ENCODE data around the gene INO80D. TPM values are rescaled to one million over a fixed set of nuclear protein-coding genes. Genes with fewer than 3 reads are reported as not detected.
"Not testable (repeated sequence)": the region's sequence is repeated elsewhere in the genome, so short reads cannot be mapped to it uniquely, and the experiment has no call there.

The INO80D gene
- total RNA-seq, 2 donors from 2014 or later = 20.2 to 29.9 TPM

GRCh38 chr2:205989271-205990071, 96.5 kb downstream of the INO80D start:
- TF ChIP-seq CTCF (IDR thresholded peaks at IDR 0.05) = no peak
- intact Hi-C loops (cut with DNase I) = no loop called here
- H3K27ac ChIP-seq = no peak overlapping the region
- no peak for DNase-seq
- H3K36me3 ChIP-seq = no peaks in the 10 kb centered on the region
- no peak overlapping the region for H3K4me3 ChIP-seq
- H3K27me3 ChIP-seq = no peaks in the 10 kb centered on the region
- H3K4me1 ChIP-seq = no peaks in the 10 kb centered on the region
- H3K9me3 ChIP-seq = no peaks in the 10 kb centered on the region
- no peak overlapping the region for H3K9ac ChIP-seq (ENCODE audit: low read depth in 2 of 2, low read length in 2 of 2)

- intact Hi-C loops (cut with DNase I); H3K9me3 ChIP-seq; H3K27ac ChIP-seq; H3K27me3 ChIP-seq; H3K4me1 ChIP-seq; H3K9ac ChIP-seq (ENCODE audit: low read depth in 2 of 2, low read length in 2 of 2); H3K36me3 ChIP-seq; H3K4me3 ChIP-seq; DNase-seq: not testable (repeated sequence)
Observed at GRCh38 chr2:205988681-205989080, 97.3 kb downstream of the INO80D start.

- Histone ChIP-seq H3K4me3 (no peak overlapping the region), H3K4me1 (no peaks in the 10 kb centered on the region), H3K9me3 (no peaks in the 10 kb centered on the region), H3K9ac (ENCODE audit: low read depth in 2 of 2, low read length in 2 of 2) (no peak overlapping the region), H3K36me3 (no peaks in the 10 kb centered on the region), H3K27me3 (no peaks in the 10 kb centered on the region), H3K27ac (no peak overlapping the region)
- intact Hi-C loops (cut with DNase I) = no loop called here
- DNase-seq = no peak
- TF ChIP-seq CTCF (IDR thresholded peaks at IDR 0.05) = no peak
Observed at GRCh38 chr2:205988274-205988673, 97.7 kb downstream of the INO80D start.

GRCh38 chr2:205986334-205986733, 99.6 kb downstream of the INO80D start:
- DNase-seq; H3K36me3 ChIP-seq; H3K9me3 ChIP-seq; H3K27ac ChIP-seq; intact Hi-C loops (cut with DNase I); H3K4me3 ChIP-seq; H3K9ac ChIP-seq (ENCODE audit: low read depth in 2 of 2, low read length in 2 of 2); H3K4me1 ChIP-seq; H3K27me3 ChIP-seq: not testable (repeated sequence)

- no peaks in the 10 kb centered on the region for H3K9me3 ChIP-seq
- H3K36me3 ChIP-seq = no peaks in the 10 kb centered on the region
- intact Hi-C loops (cut with DNase I) = no loop called here
- H3K4me1 ChIP-seq = no peaks in the 10 kb centered on the region
- no peak for DNase-seq
- H3K9ac ChIP-seq (ENCODE audit: low read depth in 2 of 2, low read length in 2 of 2) = no peak overlapping the region
- no peak overlapping the region for H3K27ac ChIP-seq
- TF ChIP-seq CTCF (IDR thresholded peaks at IDR 0.05) = no peak
- no peaks in the 10 kb centered on the region for H3K27me3 ChIP-seq
- H3K4me3 ChIP-seq = no peak overlapping the region
Observed at GRCh38 chr2:205984381-205984780, 101.6 kb downstream of the INO80D start.

- no peaks in the 10 kb centered on the region for H3K9me3 ChIP-seq
- no peak for DNase-seq
- no peaks in the 10 kb centered on the region for H3K27me3 ChIP-seq
- intact Hi-C loops (cut with DNase I) = no loop called here
- no peaks in the 10 kb centered on the region for H3K36me3 ChIP-seq
- H3K9ac ChIP-seq (ENCODE audit: low read depth in 2 of 2, low read length in 2 of 2) = no peak overlapping the region
- no peaks in the 10 kb centered on the region for H3K4me1 ChIP-seq
- no peak for TF ChIP-seq CTCF (IDR thresholded peaks at IDR 0.05)
- H3K27ac ChIP-seq = no peak overlapping the region
- no peak overlapping the region for H3K4me3 ChIP-seq
Observed at GRCh38 chr2:205982776-205983327, 103.1 kb downstream of the INO80D start.

GRCh38 chr2:205978728-205979127, 107.2 kb downstream of the INO80D start:
- H3K27me3 ChIP-seq; H3K36me3 ChIP-seq; H3K9me3 ChIP-seq; H3K4me3 ChIP-seq; H3K9ac ChIP-seq (ENCODE audit: low read depth in 2 of 2, low read length in 2 of 2); H3K4me1 ChIP-seq; DNase-seq; H3K27ac ChIP-seq; intact Hi-C loops (cut with DNase I): not testable (repeated sequence)

- DNase-seq; H3K27me3 ChIP-seq; H3K9ac ChIP-seq (ENCODE audit: low read depth in 2 of 2, low read length in 2 of 2); H3K9me3 ChIP-seq; H3K36me3 ChIP-seq; intact Hi-C loops (cut with DNase I); H3K27ac ChIP-seq; H3K4me3 ChIP-seq; H3K4me1 ChIP-seq: not testable (repeated sequence)
Observed at GRCh38 chr2:205977699-205978098, 108.3 kb downstream of the INO80D start.

- intact Hi-C loops (cut with DNase I); DNase-seq; H3K9ac ChIP-seq (ENCODE audit: low read depth in 2 of 2, low read length in 2 of 2); H3K4me1 ChIP-seq; H3K4me3 ChIP-seq; H3K36me3 ChIP-seq; H3K27me3 ChIP-seq; H3K9me3 ChIP-seq: not testable (repeated sequence)
- peak overlapping the region; percentile 90 for H3K27ac ChIP-seq
Observed at GRCh38 chr2:205976934-205977659, 108.9 kb downstream of the INO80D start.

Data from colonic mucosa (tissue), 4 donors.